ENCODE measurements around the gene CFAP97D2.

DNA sequence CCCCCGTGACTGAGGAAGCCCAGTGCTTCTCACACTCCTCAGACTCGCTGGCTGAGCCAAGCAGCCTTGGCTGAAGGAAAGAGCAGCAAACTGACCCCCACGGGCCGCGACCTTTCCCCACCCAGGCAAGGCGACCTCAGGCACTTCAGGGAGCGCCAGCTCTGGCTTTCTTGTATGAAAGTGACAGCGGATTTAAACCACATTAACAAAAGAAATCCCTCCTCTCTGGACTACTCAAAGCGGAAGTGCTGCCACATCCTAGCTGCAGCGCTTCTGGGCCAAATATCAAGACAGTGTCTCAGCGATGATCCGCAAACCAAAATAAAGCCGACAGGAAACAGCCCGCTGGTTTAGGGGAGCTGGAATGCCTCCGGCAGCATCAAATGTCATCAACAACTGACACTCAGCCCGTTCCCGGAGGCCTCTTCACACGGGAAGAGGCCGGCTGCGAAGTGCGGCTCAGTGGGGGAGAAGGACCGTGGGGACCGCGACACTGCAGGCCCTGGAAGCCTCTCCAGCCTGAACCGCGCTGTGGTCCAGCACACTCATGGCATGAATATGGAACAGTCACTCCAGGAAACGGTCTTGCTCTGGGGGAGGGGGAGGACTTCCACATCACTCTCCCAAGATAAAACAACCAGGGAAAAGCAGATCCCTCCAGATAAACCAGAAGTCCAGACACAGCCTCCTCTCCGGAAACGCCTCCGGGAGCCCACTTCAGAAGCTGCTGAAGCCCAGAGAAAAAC is 48.0 kb upstream of the CFAP97D2 start:
- no peak for TF ChIP-seq ZNF274 (IDR thresholded peaks at IDR 0.05; ENCODE audit: low read depth, low read length)
- TF ChIP-seq SUZ12 (IDR thresholded peaks at IDR 0.05; ENCODE audit: extremely low read depth, insufficient read depth, insufficient read length) = no peak
- no peak for TF ChIP-seq YY1 (IDR thresholded peaks at IDR 0.05; ENCODE audit: insufficient read depth, insufficient read length)
